HepG2 (cell line): ENCODE measurements around the gene SENP5.

ENCODE experiments used
- FIP1L1 ChIP-seq: fragments of 200-400 bp; formaldehyde crosslinking; IDR thresholded peaks from 2 replicates; pipeline ENCODE4 v1.6.1; 2018; ENCODE audit warnings: low read depth, mild to moderate bottlenecking, low read length, moderate library complexity, borderline replicate concordance; ENCODE audit not compliant: insufficient read depth
- MAFK ChIP-seq, 2 experiments: IDR thresholded peaks in 1 of 2; conservative IDR thresholded peaks in 1 of 2; 2 replicates each; pipeline ENCODE4 v1.6.1; 2011; ENCODE audit warnings: improper control_type of control experiment in 2 of 2, low read length in 2 of 2
- NFATC3 ChIP-seq: sonication (generic); formaldehyde crosslinking; IDR thresholded peaks from 2 replicates; pipeline ENCODE4 v1.5.1; 2020; ENCODE audit warnings: mild to moderate bottlenecking, missing genetic modification reagents
- POLR2AphosphoS5 ChIP-seq: IDR thresholded peaks from 2 replicates; pipeline ENCODE4 v1.6.1; 2012; ENCODE audit warnings: low read depth, low read length
- ZFP36 ChIP-seq: fragments of 150-350 bp; IDR thresholded peaks from 2 replicates; pipeline ENCODE4 v1.6.1; 2018; ENCODE audit warnings: borderline replicate concordance, low read length, low read depth; ENCODE audit not compliant: partially characterized antibody
- ZZZ3 ChIP-seq: sonication (generic); formaldehyde crosslinking; IDR thresholded peaks from 2 replicates; pipeline ENCODE4 v1.4.0; 2020; ENCODE audit warnings: missing genetic modification reagents, mild to moderate bottlenecking, borderline replicate concordance
- TF ChIP-seq, protein P1 (sequence below): sonication (generic); formaldehyde crosslinking; IDR thresholded peaks from 2 replicates; pipeline ENCODE4 v1.5.0; 2020; ENCODE audit warnings: mild to moderate bottlenecking, missing genetic modification reagents, moderate library complexity

DNA sequence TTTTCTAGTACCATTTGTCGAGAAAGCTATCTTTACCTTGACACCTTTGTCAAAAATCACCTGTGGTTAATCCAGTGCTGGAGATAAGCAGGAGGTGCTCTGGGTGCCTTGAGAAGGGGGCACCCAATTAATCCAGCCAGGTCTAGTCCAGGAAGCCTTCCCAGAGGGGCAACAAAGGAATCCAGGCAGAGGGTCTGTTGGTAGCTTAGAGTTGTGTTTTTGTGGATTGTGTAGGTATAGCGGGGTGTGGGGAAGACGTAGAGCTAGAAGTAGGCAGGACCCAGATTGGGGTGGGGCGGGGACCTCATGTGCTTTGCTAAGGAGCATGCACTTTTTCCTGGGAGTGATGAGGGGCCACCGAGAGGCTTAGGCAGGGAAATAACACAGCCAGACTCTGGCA is 106.9 kb downstream of the SENP5 start:
- TF ChIP-seq NFATC3 (no peak), ZZZ3 (CRISPR knock-in tag) (no peak), FIP1L1 (no peak), POLR2AphosphoS5 (no peak), MAFK (conservative IDR thresholded peaks at IDR 0.05 in 1 of 2, IDR thresholded peaks at IDR 0.05 in 1 of 2; ENCODE audit: low read length in 2 of 2) (no peak), ZFP36 (no peak)
- TF ChIP-seq, protein P1, sequence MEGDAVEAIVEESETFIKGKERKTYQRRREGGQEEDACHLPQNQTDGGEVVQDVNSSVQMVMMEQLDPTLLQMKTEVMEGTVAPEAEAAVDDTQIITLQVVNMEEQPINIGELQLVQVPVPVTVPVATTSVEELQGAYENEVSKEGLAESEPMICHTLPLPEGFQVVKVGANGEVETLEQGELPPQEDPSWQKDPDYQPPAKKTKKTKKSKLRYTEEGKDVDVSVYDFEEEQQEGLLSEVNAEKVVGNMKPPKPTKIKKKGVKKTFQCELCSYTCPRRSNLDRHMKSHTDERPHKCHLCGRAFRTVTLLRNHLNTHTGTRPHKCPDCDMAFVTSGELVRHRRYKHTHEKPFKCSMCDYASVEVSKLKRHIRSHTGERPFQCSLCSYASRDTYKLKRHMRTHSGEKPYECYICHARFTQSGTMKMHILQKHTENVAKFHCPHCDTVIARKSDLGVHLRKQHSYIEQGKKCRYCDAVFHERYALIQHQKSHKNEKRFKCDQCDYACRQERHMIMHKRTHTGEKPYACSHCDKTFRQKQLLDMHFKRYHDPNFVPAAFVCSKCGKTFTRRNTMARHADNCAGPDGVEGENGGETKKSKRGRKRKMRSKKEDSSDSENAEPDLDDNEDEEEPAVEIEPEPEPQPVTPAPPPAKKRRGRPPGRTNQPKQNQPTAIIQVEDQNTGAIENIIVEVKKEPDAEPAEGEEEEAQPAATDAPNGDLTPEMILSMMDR (CRISPR knock-in tag), result no peak
